Motor neuron (in vitro differentiated cells): Measurements from ENCODE around the gene CDC14A. TPM values are rescaled to one million over a fixed set of nuclear protein-coding genes. Genes with fewer than 3 reads are reported as not detected.
A peak's percentile ranks its signal among the peaks of the same experiment; 100 is the strongest.

Source experiments
- ATAC-seq, 8 experiments: fragments of 200-7000 bp; cut with Tn5 transposase; replicated peaks in 6 of 8; 2 replicates each; pipeline ENCODE4 v1.8.0; 2021; ENCODE audit warnings: mild to moderate bottlenecking in 8 of 8, moderate library complexity in 8 of 8
- H3K27ac ChIP-seq, 2 donors: fragments of 250-450 bp; sonication (Bioruptor Pico); 2 replicates each; pipeline ENCODE4 v1.9.0; 2021; ENCODE audit warnings: antibody characterized with exemption in 2 of 2, mild to moderate bottlenecking in 2 of 2, moderate library complexity in 1 of 2
- H3K4me1 ChIP-seq, 2 donors: fragments of 250-450 bp; sonication (Bioruptor Pico); replicated peaks in 1 of 2; 2 replicates each; pipeline ENCODE4 v1.6.1; 2021; ENCODE audit warnings: antibody characterized with exemption in 2 of 2, mild to moderate bottlenecking in 2 of 2, moderate library complexity in 1 of 2
- H3K4me3 ChIP-seq, 5 donors: fragments of 250-450 bp; sonication (Bioruptor Pico); 2 replicates each; pipeline ENCODE4 v1.9.0; 2021; ENCODE audit warnings: antibody characterized with exemption in 5 of 5, mild to moderate bottlenecking in 5 of 5, moderate library complexity in 4 of 5
- WGBS, 10 experiments: fragments of 450-650 bp; shearing (Covaris generic); methylation state at CpG; one replicate each; pipeline ENCODE4 v1.0.0; 2022; 5-methylcytosine and 5-hydroxymethylcytosine counted together
- in situ Hi-C, 9 experiments: fragments of 400-800 bp; cut with MboI; loops; one replicate each; pipeline ENCODE4 v1.15.0; 2021; ENCODE audit warnings: low sequenced_read_pairs in 9 of 9, low pct_unique_long_range_greater_than_20kb in 2 of 9; ENCODE audit not compliant: unreplicated experiment in 9 of 9
- total RNA-seq, 8 experiments: library from RNA; unstranded; fragments of 300-600 nt; gene quantifications; 2 replicates each; pipeline versions ENCODE4 v1.2.3 to v1.2.4, GENCODE V29; 2022

CDC14A gene
- total RNA-seq, 8 experiments from 2014 or later: 2.2 to 8.8 (median 4.4) TPM

DNA sequence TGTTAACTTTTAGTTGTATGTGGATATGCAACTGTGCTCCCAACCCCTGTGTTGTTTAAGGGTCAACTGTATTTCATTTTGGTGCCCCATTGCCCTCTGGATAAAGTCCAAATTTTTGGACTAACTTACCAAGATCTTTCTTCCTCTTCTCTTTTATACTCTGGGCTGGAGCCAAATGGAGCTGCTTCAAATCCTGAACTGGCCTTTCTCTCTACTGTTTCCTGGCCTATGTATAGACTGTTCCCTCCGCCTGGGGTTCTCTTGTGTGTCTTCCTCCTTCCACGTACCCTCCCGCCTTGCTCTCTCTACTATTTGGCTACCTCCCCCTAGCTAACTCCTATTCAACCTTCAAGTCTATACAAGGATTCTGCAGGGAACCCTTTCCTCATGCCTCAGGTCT, 8.4 kb upstream of the CDC14A start:
- in situ Hi-C loops: no loop called here
- Histone ChIP-seq H3K27ac (no peak overlapping the region), H3K4me3 (no peak overlapping the region), H3K4me1 (no peaks in the 10 kb centered on the region)
- WGBS, 10 experiments: 67 to 100% (median 86%) methylated on average over 1 to 3 of the region's 3 CpGs; no CpG with 5 or more reads in 2 of the 10 experiments
- no peak for ATAC-seq

DNA sequence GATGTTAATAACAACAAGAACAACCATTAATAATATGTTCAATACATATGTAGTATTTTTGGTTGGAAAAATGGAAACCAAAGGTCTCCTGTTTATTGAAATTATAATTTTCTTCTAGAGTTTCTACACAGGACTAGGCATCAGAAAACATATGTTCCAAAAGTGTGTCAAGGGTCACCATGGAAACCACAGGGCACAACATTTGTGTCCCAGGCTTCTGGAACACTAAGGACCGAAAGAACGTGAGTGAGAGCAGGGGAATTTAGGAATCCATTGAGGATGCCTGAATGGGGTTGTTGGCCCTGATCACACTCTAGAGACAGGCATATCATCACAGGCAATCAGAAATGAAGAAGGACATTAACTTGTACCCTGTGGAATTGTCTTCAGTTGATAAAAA, 7.5 kb upstream of the CDC14A start:
- ATAC-seq: no peak
- in situ Hi-C loops: no loop called here
- Histone ChIP-seq H3K4me3 (no peak overlapping the region), H3K27ac (no peak overlapping the region), H3K4me1 (no peaks in the 10 kb centered on the region)
- 0 to 96% (median 71%) methylated on average over 1 to 2 of the region's 2 CpGs; no CpG with 5 or more reads in 2 of the 10 experiments for WGBS, 10 experiments

GRCh38 chr1:100346387-100346786, 5.9 kb upstream of the CDC14A start:
- ATAC-seq: no peak
- 33 to 100% (median 85%) methylated on average over 1 to 2 of the region's 2 CpGs; no CpG with 5 or more reads in 3 of the 10 experiments for WGBS, 10 experiments
- Histone ChIP-seq H3K4me3 (no peak overlapping the region), H3K4me1 (peaks cover 0 to 2% of the 10 kb centered on the region in 2 donors), H3K27ac (no peak overlapping the region)
- in situ Hi-C loops: no loop called here

DNA sequence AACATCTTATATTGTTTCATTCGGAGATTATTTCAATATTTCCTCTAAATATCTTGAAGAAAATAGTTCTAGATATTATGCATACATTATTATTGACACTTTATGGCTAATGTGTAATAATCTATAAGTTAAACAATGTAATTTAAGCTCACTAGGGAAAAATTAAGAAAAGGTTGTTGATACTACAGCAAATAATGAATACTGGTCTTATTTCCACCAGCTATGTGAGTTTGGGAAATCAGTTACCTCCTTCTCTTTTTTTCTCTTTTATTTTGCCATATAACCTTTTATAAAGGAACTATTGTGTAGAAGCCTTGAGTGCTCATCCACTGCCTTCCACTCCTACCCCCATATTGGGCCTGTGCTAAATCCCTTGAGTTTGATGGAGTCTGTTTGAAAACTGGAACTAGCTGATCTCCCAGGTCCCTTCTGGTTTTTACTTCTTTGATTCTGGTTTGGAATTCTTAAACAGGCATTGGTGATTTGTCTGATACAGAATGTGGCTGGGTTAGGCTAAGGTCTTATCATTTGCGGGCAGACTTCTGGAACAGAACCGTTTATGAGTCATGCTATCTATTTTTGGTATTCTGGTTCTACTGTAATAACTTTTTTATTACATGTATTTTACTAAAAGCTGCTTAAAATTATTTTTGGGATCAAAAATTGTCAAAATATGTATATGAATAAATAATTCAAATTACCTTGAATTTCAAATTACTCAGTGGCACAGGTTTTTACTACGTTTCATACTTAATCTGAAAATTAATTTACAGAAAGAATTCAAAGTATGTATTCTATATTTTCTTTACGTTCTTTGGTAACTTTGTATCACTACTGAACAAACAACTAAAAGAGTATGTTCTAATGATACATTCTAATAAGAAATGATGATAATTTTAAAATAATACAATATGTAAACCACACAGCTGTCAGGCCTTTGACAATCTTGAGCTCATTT, 5.0 kb upstream of the CDC14A start:
- H3K4me1 ChIP-seq: peaks cover 0 to 2% of the 10 kb centered on the region in 2 donors
- WGBS, 10 experiments: 43 to 100% (median 92%) methylated on average over 4 to 5 of the region's 5 CpGs
- in situ Hi-C loops: no loop called here
- no peak for ATAC-seq
- no peak overlapping the region for H3K27ac ChIP-seq
- no peak overlapping the region for H3K4me3 ChIP-seq

DNA sequence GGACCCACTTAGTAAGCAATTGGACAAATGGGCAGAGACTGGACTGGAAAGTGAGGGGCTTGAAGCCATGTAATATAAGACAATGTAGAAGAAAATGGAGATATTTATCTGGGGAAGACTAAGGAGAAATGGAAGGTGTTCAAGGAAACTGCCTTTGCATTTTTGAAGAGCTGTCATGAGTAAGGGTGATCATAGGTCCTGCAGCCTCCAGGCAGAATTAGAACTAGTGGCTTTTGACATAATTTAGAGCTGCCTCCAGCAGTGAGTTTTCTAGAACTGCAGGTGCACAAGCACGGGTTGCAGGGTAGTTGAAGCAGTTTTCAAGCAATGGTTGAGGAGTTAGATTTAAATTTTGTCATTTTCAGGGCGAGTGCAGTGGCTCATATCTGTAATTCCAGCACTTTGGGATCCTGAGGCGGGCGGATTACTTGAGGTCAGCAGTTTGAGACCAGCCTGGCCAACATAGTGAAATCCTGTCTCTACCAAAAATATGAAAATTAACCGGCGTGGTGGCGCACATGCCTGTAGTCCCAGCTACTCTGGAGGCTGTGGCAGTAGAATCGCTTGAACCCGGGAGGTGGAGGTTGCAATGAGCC, 3.7 kb upstream of the CDC14A start:
- Histone ChIP-seq H3K4me3 (no peak overlapping the region), H3K4me1 (peaks cover under 1 to 4% of the 10 kb centered on the region in 2 donors), H3K27ac (no peak overlapping the region)
- in situ Hi-C loops: no loop called here
- WGBS, 10 experiments: 52 to 100% (median 91%) methylated on average over 2 to 9 of the region's 9 CpGs; no CpG with 5 or more reads in 1 of the 10 experiments
- no peak for ATAC-seq

GRCh38 chr1:100349246-100349645, 3.1 kb upstream of the CDC14A start:
- Histone ChIP-seq H3K27ac (no peak overlapping the region), H3K4me3 (no peak overlapping the region), H3K4me1 (peaks cover 6 to 10% of the 10 kb centered on the region in 2 donors)
- in situ Hi-C loops: no loop called here
- ATAC-seq: no peak
- WGBS, 10 experiments: 61 to 100% (median 89%) methylated on average over 1 to 4 of the region's 4 CpGs

GRCh38 chr1:100350787-100351094, 1.6 kb upstream of the CDC14A start:
- ATAC-seq: no peak
- 50 to 100% (median 83%) methylated on average over 1 to 10 of the region's 10 CpGs for WGBS, 10 experiments
- Histone ChIP-seq H3K4me1 (peaks cover 19 to 21% of the 10 kb centered on the region in 2 donors), H3K4me3 (peak overlapping the region; percentile 67 to 90 (median 80)), H3K27ac (peak overlapping the region in 1 of 2 donors; percentile 58)
- in situ Hi-C loops: no loop called here

DNA sequence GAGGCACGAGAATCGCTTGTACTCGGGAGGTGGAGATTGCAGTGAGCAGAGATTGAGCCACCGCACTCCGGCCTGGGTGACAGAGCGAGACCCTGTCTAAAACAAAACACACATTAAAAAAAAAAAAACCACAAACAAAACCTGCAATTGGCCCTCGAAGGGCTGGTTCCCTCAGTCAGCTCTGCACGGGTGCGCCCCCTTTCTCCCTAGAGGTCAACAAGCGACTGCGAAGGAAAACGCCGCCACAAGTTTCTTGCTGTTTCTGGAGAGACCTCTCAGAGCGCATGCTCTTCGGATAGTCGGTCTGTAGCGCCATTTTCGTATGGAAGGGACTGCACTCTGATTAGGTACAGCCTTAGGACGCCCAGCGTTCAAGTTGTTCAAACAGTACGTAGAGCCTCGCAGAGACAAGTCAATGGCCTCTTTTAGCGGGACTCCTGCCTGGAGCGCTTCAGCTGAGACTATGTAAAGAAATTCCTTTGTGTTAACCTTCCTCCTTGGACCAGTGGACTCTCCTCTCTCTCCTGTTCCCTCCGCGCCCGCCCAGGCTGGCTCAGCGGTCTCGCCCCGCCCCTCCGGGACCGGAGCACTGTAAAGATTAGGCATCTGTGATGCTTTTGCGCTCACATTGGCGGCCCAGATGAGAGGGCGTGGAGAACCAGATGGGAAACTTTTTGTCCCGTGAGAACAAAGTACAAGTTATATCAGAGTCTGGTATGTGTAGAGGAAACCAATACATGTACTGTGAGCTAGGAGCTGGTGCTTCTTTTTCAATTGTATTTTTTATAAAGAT, 1.0 kb upstream of the CDC14A start:
- Histone ChIP-seq H3K27ac (peak overlapping the region in 1 of 2 donors; percentile 58), H3K4me1 (peaks cover 19 to 21% of the 10 kb centered on the region in 2 donors), H3K4me3 (peak overlapping the region; percentile 67 to 90 (median 80))
- in situ Hi-C loops: no loop called here
- WGBS, 10 experiments: 0 to 31% (median 11%) methylated on average over 2 to 28 of the region's 36 CpGs; no CpG with 5 or more reads in 1 of the 10 experiments
- peak; percentile 47 to 79 (median 59) for ATAC-seq

DNA sequence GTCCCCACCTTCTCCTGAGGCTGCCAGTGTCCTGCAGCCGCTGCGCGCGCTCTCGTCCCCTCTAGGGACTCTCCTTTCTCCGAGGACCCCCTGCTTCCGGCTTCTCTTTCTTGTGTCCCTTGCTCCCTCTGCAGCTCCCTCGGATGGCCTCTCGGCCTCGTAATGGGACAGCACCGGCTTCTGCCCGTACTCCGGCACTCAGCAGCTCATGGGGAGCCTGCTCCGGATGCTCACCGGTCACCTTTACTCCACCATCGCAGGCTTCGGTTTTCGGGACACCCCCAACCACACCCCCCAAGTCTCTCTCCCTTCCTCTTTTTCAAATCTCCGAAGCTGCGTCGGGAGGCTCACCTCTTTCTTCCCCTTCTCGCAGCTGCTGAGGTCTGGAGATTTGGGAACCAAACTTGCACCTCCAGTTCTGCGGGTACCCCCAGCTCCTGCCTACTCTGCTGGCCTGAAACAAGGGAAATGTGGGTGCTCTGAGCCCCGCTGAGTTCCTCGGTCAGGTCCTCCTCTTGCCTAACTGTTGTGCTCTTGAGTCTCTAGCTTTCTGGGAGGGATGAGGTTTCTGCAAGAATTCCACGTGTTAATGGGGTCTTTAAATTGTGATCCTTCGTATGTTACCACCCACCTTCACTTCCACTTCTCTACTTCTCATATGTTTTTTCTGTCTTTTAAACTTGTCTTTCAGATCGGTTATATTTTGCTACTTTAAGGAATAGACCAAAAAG, 930 bp downstream of the CDC14A start:
- Histone ChIP-seq H3K4me1 (peaks cover 26 to 29% of the 10 kb centered on the region in 2 donors), H3K27ac (peak overlapping the region in 1 of 2 donors; percentile 63), H3K4me3 (peak overlapping the region; percentile 67 to 90 (median 80))
- ATAC-seq: peak; percentile 2 to 35 (median 22)
- in situ Hi-C loops: no loop called here
- 0 to 30% (median 0%) methylated on average over 1 to 21 of the region's 28 CpGs for WGBS, 10 experiments

DNA sequence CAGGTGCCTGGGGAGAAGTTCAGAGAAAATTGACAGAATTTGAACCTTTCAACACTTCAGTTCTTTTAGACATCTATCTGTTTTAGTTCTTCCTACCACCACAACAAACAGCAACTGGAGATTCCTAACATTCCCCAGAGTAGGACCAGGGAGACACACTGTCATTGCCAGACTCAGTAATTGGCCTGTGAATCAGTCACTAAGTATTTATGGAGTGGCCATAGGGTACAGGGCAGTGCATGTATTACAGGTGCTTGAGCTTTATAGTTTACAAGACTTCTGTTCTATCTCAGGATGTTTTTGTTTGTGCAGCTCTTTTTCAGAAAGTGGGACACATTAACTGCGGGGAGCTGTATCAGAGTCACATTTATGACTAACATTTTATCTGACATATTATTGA, 1.7 kb downstream of the CDC14A start:
- H3K27ac ChIP-seq: no peak overlapping the region
- peaks cover 28 to 29% of the 10 kb centered on the region in 2 donors for H3K4me1 ChIP-seq
- in situ Hi-C loops: no loop called here
- ATAC-seq: peak in 1 of 8 experiments; percentile 6
- H3K4me3 ChIP-seq: peak overlapping the region; percentile 67 to 90 (median 80)
- 20 to 100% (median 83%) methylated on average over 1 of the region's 1 CpG; no CpG with 5 or more reads in 1 of the 10 experiments for WGBS, 10 experiments

DNA sequence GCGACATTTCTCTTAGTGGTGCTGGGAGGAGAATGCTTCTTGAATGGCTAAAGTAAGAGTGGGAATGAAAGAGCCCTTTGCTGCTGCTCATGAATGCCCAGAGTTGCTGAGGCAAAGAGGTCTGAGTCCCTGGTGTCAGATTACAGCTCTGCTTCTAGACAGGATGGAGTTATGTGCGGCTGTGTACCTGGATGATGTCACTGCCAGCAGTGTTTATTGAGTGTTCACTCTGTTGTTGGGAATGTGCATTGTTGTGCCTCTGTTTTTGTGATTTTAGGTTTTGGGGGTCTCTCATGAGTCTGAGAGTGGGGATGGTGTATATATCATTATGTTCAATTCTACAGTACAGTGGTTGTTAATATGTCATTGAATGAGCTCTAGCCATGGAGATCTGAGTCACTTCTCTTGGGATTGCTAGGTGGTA, 2.7 kb downstream of the CDC14A start:
- in situ Hi-C loops: no loop called here
- H3K4me1 ChIP-seq: peaks cover 28 to 29% of the 10 kb centered on the region in 2 donors
- H3K4me3 ChIP-seq: peak overlapping the region in 2 of 5 donors; percentile 4 to 7
- WGBS, 10 experiments: 0 to 100% (median 27%) methylated on average over 1 to 2 of the region's 2 CpGs; no CpG with 5 or more reads in 2 of the 10 experiments
- ATAC-seq: peak in 2 of 8 experiments; percentile 4 to 7
- no peak overlapping the region for H3K27ac ChIP-seq

DNA sequence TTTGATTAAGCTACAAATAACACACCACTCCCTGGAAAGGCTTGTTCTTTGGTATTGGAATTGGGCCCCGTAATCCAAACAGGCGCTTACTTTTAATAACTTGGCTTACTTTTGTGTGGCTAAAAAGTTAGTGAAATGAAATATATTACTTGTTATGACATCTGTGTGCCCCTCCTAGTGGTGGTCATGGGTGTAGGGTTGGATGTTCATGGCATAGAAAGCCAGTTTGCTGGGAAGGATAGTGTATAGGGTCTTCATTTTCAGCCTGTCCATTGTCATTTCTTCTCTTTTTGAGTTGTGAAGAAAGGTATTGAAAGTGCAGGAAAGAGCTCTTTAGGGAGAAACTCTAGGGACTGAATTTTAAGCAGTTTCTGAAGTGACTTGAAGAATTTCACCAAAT, 5.9 kb downstream of the CDC14A start:
- 0 to 94% (median 68%) methylated on average over 2 of the region's 2 CpGs; no CpG with 5 or more reads in 4 of the 10 experiments for WGBS, 10 experiments
- ATAC-seq: peak in 1 of 8 experiments; percentile 48
- in situ Hi-C loops: no loop called here
- Histone ChIP-seq H3K4me3 (no peak overlapping the region), H3K4me1 (peaks cover 27 to 28% of the 10 kb centered on the region in 2 donors), H3K27ac (no peak overlapping the region)
